ENCODE results near the gene TOR3A. TPM values are rescaled to one million over a fixed set of nuclear protein-coding genes. Genes with fewer than 3 reads are reported as not detected.

TOR3A gene
- polyA plus RNA-seq, 3 donors from 2014 or later = 41.3 to 64.3 (median 45.2) TPM

DNA sequence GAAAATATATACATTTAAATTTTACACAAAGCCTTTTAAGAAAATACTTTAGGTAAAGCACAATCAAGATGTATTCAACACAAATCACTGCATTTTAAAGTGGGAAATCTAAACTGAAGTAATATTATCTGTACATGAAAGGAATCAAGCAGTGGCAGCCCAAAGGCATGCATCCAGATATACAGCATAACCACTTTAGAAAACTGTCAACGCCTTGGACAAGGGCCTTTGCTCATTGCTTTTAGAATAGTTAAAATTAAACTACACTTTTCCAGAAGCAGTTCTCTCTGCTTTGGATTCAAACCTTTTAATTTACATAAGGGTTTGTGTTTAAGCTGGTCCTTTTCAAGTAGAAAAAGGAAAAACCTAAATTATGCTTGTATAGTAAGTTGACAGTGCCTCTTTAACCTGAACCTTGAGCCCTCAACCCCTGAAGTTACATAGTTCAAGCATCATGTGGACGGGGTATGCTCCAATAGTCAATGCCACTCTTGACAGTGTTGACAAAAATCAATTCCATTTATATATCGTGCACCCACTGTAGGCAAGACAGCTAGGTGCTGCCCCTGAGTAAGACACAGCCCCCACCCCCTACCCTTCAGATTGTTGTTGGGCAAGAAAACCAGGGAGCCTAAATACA, 22.9 kb downstream of the TOR3A start:
- no peaks in the 10 kb centered on the region for H3K4me1 Mint-ChIP-seq
- peaks cover 15 to 32% (median 18%) of the 10 kb centered on the region in 3 donors for H3K36me3 Mint-ChIP-seq
- peaks cover 0 to 2% (median 0%) of the 10 kb centered on the region in 3 donors for H3K27me3 Mint-ChIP-seq (ENCODE audit: low read depth in 3 of 3)
- DNase-seq = no peak
- H3K27ac Mint-ChIP-seq = no peak overlapping the region
- no peaks in the 10 kb centered on the region for H3K9me3 Mint-ChIP-seq
- H3K4me3 Mint-ChIP-seq = no peak overlapping the region

DNA sequence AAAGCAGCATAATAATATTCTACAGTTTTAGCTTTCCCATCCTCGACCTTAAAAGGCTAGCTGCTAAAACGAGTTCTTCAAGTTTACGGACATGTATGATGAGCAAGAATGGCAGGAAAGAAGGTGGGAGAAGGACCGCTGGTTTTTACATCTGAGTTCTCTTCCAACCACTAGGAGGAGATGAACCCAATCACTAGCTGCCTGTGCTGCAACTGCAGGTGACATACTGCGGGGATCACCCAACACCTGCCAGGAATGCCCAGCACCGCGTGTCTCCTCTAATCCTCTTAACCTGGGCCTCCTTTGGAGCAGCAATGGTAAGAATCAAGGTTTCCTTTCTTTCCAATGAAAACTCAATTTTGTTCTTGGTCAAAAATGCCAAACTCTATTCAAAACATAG, 23.5 kb downstream of the TOR3A start:
- Mint-ChIP-seq H3K4me3 (no peak overlapping the region), H3K27ac (no peak overlapping the region)

GRCh38 chr1:179107706-179108629, 26.1 kb downstream of the TOR3A start:
- peaks cover 18 to 39% (median 19%) of the 10 kb centered on the region in 3 donors for H3K36me3 Mint-ChIP-seq
- no peaks in the 10 kb centered on the region for H3K9me3 Mint-ChIP-seq
- H3K4me1 Mint-ChIP-seq = no peaks in the 10 kb centered on the region
- H3K27ac Mint-ChIP-seq = no peak overlapping the region
- H3K4me3 Mint-ChIP-seq = no peak overlapping the region
- DNase-seq = no peak
- peaks cover 0 to 2% (median 0%) of the 10 kb centered on the region in 3 donors for H3K27me3 Mint-ChIP-seq (ENCODE audit: low read depth in 3 of 3)

More for the DNA sequence above, 23.5 kb downstream of the TOR3A start:
- Mint-ChIP-seq H3K9me3 (no peaks in the 10 kb centered on the region), H3K4me1 (no peaks in the 10 kb centered on the region), H3K36me3 (peaks cover 15 to 35% (median 18%) of the 10 kb centered on the region in 3 donors), H3K27me3 (ENCODE audit: low read depth in 3 of 3) (peaks cover 0 to 2% (median 0%) of the 10 kb centered on the region in 3 donors)
- DNase-seq = no peak

DNA sequence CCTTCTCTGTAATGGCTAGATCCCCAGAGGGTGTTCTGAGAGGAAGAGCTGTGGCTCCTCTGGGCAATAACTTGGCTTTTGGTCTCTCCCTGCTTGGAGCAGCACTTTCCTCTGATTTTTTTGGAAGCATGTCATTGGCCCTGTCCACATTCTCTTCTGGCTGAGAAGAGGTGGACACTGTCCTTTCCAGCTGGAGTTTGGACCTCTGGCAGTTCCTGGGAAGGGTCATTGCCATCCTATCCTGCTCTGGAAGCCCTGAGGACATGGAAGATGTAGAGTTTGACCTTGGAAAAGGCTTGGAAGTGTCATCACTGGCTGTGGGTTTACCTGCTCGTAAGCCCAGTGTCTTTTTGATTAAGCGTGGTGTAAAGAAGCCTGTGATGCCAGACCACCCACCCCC, 26.8 kb downstream of the TOR3A start:
- no peak for DNase-seq
- Mint-ChIP-seq H3K36me3 (peaks cover 18 to 39% (median 19%) of the 10 kb centered on the region in 3 donors), H3K9me3 (no peaks in the 10 kb centered on the region), H3K27ac (no peak overlapping the region), H3K4me1 (no peaks in the 10 kb centered on the region), H3K27me3 (ENCODE audit: low read depth in 3 of 3) (peaks cover 0 to 2% (median 0%) of the 10 kb centered on the region in 3 donors), H3K4me3 (no peak overlapping the region)

GRCh38 chr1:179115181-179115580, 33.3 kb downstream of the TOR3A start:
- Mint-ChIP-seq H3K4me1 (no peaks in the 10 kb centered on the region), H3K36me3 (peaks cover 5 to 37% (median 21%) of the 10 kb centered on the region in 3 donors), H3K4me3 (no peak overlapping the region), H3K9me3 (no peaks in the 10 kb centered on the region), H3K27ac (no peak overlapping the region), H3K27me3 (ENCODE audit: low read depth in 3 of 3) (no peaks in the 10 kb centered on the region)
- DNase-seq = no peak

DNA sequence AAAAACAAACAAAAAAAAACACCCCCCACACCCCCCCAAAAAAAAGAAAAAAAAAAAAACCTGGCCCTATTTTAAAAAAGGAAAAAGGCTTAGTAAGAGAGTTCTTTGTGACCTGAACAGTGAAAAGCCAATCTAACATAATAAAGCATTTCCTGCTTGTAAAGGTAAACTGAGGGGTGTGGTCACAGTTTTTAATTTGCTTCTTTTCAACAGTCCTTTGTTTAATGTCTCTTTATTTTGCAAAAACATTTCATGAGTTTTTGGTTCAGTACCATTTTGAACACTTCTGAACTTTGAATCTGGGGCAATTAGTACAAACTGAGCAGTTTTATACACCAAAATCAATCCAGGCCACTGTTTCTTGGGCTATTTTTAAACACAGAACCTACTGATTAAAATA, 37.6 kb downstream of the TOR3A start:
- Mint-ChIP-seq H3K4me1 (no peaks in the 10 kb centered on the region), H3K4me3 (no peak overlapping the region), H3K36me3 (peaks cover 5 to 37% (median 18%) of the 10 kb centered on the region in 3 donors), H3K27me3 (ENCODE audit: low read depth in 3 of 3) (no peaks in the 10 kb centered on the region), H3K27ac (no peak overlapping the region), H3K9me3 (no peaks in the 10 kb centered on the region)
- no peak for DNase-seq

DNA sequence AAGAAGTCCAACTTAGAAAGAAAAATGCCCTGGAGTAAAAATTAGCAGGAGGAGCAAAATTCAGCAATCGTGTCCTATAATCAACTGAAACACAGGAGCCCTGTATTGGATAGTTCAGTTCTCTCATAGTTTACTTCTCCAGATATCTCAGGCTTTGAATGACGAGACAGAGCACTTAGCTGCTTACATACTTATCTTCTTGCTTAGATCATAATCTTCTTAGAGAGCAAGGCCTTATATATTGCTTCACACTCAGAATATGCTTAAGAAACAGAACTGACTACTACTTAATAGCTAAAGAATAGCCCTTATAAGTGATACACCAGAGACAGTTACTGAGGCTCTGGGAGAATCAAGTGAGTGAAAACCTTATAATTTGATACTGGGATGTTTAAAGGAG, 38.9 kb downstream of the TOR3A start:
- Mint-ChIP-seq H3K36me3 (peaks cover 9 to 29% (median 10%) of the 10 kb centered on the region in 3 donors), H3K27ac (no peak overlapping the region), H3K9me3 (no peaks in the 10 kb centered on the region), H3K4me1 (no peaks in the 10 kb centered on the region), H3K4me3 (no peak overlapping the region), H3K27me3 (ENCODE audit: low read depth in 3 of 3) (no peaks in the 10 kb centered on the region)
- DNase-seq = no peak

DNA sequence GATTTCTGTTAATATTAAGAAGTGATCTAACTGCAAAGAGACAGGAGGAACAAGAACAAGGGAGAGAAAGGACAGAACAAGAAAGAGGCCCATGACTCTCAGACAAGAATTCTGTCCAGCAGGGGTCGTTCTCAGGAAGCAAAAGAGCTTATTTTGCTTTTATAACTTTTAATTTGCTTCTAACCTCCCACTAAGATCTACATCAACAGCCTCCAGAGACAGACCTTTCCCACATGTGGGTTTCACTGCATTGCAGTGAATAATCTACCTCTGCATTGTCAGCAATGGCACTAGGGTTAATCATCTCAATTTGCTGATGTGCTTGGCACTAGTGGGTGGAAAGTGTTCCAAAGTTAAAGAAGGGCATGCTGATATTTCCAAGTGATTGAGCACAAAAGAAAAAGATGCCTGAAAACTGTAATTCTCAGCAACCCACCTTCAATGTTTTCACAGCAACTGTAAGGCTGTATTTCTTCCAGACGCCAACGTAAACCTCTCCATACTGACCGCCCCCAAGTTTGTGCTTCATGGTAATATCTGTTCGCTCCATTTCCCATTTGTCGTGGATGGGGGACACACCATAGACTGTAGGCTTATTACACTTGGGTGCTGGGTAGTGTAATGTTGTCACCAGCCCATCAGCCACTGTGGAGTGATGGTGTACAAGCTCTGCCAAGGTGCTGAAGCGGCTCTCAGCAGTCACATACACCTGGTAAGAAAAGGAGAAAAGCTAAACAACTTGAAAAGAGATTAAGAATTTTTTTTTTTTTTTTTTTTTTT, 39.5 kb downstream of the TOR3A start:
- peak; percentile 7 to 36 (median 23) for DNase-seq
- no peak overlapping the region for H3K4me3 Mint-ChIP-seq
- H3K27ac Mint-ChIP-seq = no peak overlapping the region
- no peaks in the 10 kb centered on the region for H3K9me3 Mint-ChIP-seq
- H3K4me1 Mint-ChIP-seq = no peaks in the 10 kb centered on the region
- H3K27me3 Mint-ChIP-seq (ENCODE audit: low read depth in 3 of 3) = no peaks in the 10 kb centered on the region
- H3K36me3 Mint-ChIP-seq = peaks cover 9 to 29% (median 10%) of the 10 kb centered on the region in 3 donors

- no peaks in the 10 kb centered on the region for H3K27me3 Mint-ChIP-seq (ENCODE audit: low read depth in 3 of 3)
- no peak overlapping the region for H3K27ac Mint-ChIP-seq
Measured at GRCh38 chr1:179124873-179125272, 43.0 kb downstream of the TOR3A start.

DNA sequence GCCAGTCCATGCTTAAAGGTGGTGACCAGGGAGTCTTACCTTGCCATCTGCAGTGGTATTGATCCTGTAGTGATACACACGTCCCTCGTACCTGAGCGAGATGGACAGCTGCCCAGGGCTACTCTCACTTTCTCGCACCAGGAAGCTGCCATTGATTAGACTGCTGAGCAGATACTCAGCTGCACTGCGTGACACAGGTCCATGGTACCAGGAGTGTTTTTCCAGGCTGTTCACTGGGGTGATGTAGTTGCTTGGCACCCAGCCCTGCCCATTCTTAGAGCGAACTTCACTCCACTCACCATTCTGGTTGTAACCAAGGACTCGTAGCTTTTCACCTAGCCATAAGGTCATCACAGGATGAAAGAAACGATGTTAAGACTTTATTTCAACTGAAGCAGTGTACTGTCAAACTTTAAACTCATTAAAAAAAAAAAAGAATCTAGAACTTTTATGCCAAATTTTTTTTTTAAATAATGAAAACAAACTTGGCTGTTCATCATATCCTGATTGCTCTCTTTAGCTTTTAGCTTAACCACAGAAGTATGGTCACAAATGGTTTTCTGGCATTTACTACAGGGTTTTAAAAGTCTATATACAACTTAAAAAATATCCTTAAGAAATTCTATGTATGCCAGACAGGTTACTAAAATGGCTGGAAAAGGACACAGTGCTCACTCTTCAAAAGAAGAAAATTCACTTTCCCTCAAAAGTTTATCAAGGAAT, 44.6 kb downstream of the TOR3A start:
- no peaks in the 10 kb centered on the region for H3K27me3 Mint-ChIP-seq (ENCODE audit: low read depth in 3 of 3)
- H3K4me1 Mint-ChIP-seq = peaks cover 15 to 16% of the 10 kb centered on the region in 2 donors
- peaks cover 4 to 6% (median 5%) of the 10 kb centered on the region in 3 donors for H3K36me3 Mint-ChIP-seq
- H3K27ac Mint-ChIP-seq = peak overlapping the region in 1 of 6 donors; percentile 40
- DNase-seq = no peak
- H3K9me3 Mint-ChIP-seq = no peaks in the 10 kb centered on the region
- no peak overlapping the region for H3K4me3 Mint-ChIP-seq

More at GRCh38 chr1:179124873-179125272, 43.0 kb downstream of the TOR3A start:
- DNase-seq = no peak
- no peak overlapping the region for H3K4me3 Mint-ChIP-seq
- H3K36me3 Mint-ChIP-seq = peaks cover 5 to 11% (median 9%) of the 10 kb centered on the region in 3 donors
- no peaks in the 10 kb centered on the region for H3K9me3 Mint-ChIP-seq
- H3K4me1 Mint-ChIP-seq = peaks cover 10% of the 10 kb centered on the region in 2 donors

DNA sequence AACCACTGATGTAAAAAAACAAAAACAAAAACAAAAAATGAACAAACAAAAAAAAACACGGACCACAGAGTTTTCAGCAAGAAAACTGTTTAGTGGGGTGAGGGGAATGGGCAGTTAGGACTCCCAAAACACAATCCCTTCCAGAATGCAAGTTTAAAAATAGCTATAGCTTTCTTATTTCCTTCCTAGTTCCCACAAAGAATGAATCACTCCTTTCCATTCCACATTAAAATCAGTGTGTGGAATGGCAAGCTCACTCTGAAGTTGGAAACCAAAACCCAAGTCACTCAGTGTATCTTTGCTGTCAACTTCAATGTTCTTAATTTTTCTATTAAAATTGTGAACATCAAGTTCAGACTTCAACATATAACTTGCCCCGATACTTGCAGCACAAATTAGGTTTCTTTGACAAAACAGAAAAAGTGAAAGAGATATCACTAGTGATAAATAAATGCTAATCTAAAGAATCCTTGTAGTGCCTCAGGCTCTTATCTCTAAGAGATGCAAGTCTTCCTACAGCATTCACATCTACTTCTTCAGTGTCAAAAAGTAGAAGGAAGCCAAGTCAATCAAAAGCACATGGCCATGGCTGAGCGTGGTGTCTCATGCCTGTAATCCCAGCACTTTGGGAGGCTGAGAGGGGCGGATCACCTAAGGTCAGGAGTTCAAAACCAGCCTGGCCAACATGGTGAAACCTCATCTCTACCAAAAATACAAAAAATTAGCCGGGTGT, 45.5 kb downstream of the TOR3A start:
- no peaks in the 10 kb centered on the region for H3K9me3 Mint-ChIP-seq
- H3K36me3 Mint-ChIP-seq = peaks cover 4 to 6% (median 5%) of the 10 kb centered on the region in 3 donors
- DNase-seq = no peak
- H3K4me3 Mint-ChIP-seq = no peak overlapping the region
- no peaks in the 10 kb centered on the region for H3K27me3 Mint-ChIP-seq (ENCODE audit: low read depth in 3 of 3)
- H3K4me1 Mint-ChIP-seq = peaks cover 15 to 16% of the 10 kb centered on the region in 2 donors
- H3K27ac Mint-ChIP-seq = peak overlapping the region in 1 of 6 donors; percentile 40

DNA sequence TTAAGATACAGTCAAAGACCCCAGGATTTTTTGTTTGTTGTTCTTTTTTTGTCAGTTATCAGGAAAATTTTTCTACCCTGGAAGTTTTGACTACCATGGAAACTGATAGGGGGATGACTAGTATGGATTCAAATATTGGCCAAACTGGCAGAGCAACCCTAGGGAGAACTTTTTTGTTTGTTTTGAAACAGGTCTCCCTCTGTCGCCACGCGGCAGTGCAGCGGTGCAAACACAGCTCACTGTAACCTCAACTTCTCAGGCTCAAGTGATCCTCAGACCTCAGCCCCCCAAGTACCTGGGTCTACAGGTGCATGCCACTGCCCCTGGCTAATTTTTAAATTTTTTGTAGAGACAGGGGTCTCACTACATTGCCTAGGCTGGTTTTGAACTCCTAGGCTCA, 46.6 kb downstream of the TOR3A start:
- Mint-ChIP-seq H3K36me3 (peaks cover 4 to 6% (median 5%) of the 10 kb centered on the region in 3 donors), H3K9me3 (no peaks in the 10 kb centered on the region), H3K4me1 (peaks cover 15 to 16% of the 10 kb centered on the region in 2 donors), H3K27me3 (ENCODE audit: low read depth in 3 of 3) (no peaks in the 10 kb centered on the region), H3K4me3 (peak overlapping the region in 1 of 5 donors; percentile 7), H3K27ac (peak overlapping the region in 2 of 6 donors; percentile 34 to 36)
- DNase-seq = no peak
